Prostate gland (tissue), 2 donors: ENCODE measurements around the gene CCDC175.

Experiments used
- POLR2A ChIP-seq: fragments of 450-650 bp; IDR thresholded peaks from one replicate; pipeline ENCODE4 v1.6.1; 2016; ENCODE audit warnings: antibody characterized with exemption, mild to moderate bottlenecking
- TF ChIP-seq, protein P1 (sequence below), 4 experiments: fragments of 200-600 bp in 2 of 4; fragments of 450-650 bp in 2 of 4; sonication (generic) in 2 of 4; IDR thresholded peaks; 1 replicate in 3 of 4; 2 replicates in 1 of 4; pipeline ENCODE4 v1.5.1; 2016 to 2019; ENCODE audit warnings: antibody characterized with exemption in 4 of 4, mild to moderate bottlenecking in 2 of 4, moderate library complexity in 2 of 4

DNA sequence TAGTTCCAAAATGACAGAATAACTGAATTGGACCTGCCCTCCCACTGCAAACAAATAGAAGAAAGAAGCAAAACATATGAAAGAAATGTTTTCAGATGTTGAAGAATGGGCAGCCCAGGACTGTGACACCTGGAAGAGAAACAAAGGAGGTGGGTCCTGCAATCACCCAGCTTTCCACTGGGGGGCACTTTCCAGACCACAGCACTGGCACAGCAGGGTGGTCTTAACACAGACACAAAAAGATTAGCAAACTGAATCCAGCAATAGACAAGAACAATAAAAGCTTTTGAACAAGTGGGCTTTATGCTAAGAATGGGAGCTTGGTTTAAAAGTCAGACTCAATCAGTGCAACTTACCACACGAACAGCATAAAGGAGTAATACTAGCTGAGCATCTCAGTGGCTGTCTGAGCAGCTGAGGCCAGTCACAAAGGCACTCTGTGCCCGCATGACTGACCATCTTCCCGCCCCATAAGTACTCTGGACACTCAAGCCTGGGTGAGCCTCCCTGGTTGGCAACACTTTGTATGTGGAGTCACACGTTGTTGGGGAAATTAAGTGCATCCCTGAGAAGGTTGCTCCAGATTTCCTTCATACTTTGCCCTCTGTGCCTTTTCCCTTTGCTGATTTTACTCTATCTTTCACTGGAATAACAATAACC is 64.6 kb downstream of the CCDC175 start:
- no peak for TF ChIP-seq POLR2A
- TF ChIP-seq, protein P1, sequence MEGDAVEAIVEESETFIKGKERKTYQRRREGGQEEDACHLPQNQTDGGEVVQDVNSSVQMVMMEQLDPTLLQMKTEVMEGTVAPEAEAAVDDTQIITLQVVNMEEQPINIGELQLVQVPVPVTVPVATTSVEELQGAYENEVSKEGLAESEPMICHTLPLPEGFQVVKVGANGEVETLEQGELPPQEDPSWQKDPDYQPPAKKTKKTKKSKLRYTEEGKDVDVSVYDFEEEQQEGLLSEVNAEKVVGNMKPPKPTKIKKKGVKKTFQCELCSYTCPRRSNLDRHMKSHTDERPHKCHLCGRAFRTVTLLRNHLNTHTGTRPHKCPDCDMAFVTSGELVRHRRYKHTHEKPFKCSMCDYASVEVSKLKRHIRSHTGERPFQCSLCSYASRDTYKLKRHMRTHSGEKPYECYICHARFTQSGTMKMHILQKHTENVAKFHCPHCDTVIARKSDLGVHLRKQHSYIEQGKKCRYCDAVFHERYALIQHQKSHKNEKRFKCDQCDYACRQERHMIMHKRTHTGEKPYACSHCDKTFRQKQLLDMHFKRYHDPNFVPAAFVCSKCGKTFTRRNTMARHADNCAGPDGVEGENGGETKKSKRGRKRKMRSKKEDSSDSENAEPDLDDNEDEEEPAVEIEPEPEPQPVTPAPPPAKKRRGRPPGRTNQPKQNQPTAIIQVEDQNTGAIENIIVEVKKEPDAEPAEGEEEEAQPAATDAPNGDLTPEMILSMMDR (IDR thresholded peaks at IDR 0.05), result no peak
